HepG2 (cell line): ENCODE results near the gene WDR83. TPM values are rescaled to one million over a fixed set of nuclear protein-coding genes. Genes with fewer than 3 reads are reported as not detected.

ENCODE experiments used
- CREB3 ChIP-seq: sonication (generic); formaldehyde crosslinking; IDR thresholded peaks from 2 replicates; pipeline ENCODE4 v1.5.0; 2020; ENCODE audit warnings: missing genetic modification reagents
- HOXA9 ChIP-seq: sonication (generic); formaldehyde crosslinking; IDR thresholded peaks from 2 replicates; pipeline ENCODE4 v1.8.1; 2022; ENCODE audit warnings: missing genetic modification reagents, mild to moderate bottlenecking, moderate library complexity, borderline replicate concordance
- KAT7 ChIP-seq: IDR thresholded peaks from 2 replicates; pipeline ENCODE4 v1.6.1; 2018; ENCODE audit warnings: borderline replicate concordance, missing compliant biosample characterization
- POGK ChIP-seq: sonication (generic); formaldehyde crosslinking; conservative IDR thresholded peaks from 2 replicates; pipeline ENCODE4 v1.8.0; 2022; ENCODE audit warnings: mild to moderate bottlenecking, moderate library complexity, missing genetic modification reagents
- POLR2AphosphoS2 ChIP-seq: IDR thresholded peaks from 2 replicates; pipeline ENCODE4 v1.6.1; 2011; ENCODE audit warnings: low read depth, low read length, improper control_type of control experiment
- RFX5 ChIP-seq: IDR thresholded peaks from 2 replicates; pipeline ENCODE4 v1.6.1; 2011; ENCODE audit warnings: low read depth, low read length, improper control_type of control experiment
- RFXANK ChIP-seq: IDR thresholded peaks from 2 replicates; pipeline ENCODE4 v1.6.1; 2016
- SMC3 ChIP-seq: IDR thresholded peaks from 2 replicates; pipeline ENCODE4 v1.6.1; 2011; ENCODE audit warnings: low read length, improper control_type of control experiment
- U2AF2 ChIP-seq: fragments of 200-400 bp; formaldehyde crosslinking; IDR thresholded peaks from 2 replicates; pipeline ENCODE4 v1.6.1; 2017; ENCODE audit warnings: low read depth, mild to moderate bottlenecking, low read length
- ZBTB33 ChIP-seq: sonication (generic); formaldehyde crosslinking; IDR thresholded peaks from 2 replicates; pipeline ENCODE4 v1.4.0; 2020; ENCODE audit warnings: missing genetic modification reagents
- ZNF124 ChIP-seq: sonication (generic); formaldehyde crosslinking; IDR thresholded peaks from 2 replicates; pipeline ENCODE4 v1.4.0; 2020; ENCODE audit warnings: missing genetic modification reagents
- ZNF644 ChIP-seq: IDR thresholded peaks from 2 replicates; pipeline ENCODE4 v1.6.1; 2016; ENCODE audit warnings: low read depth
- ZNF7 ChIP-seq: IDR thresholded peaks from 2 replicates; pipeline ENCODE4 v1.6.1; 2016; ENCODE audit warnings: missing biosample characterization, missing genetic modification reagents
- ZNF704 ChIP-seq: sonication (generic); formaldehyde crosslinking; IDR thresholded peaks from 2 replicates; pipeline ENCODE4 v1.8.1; 2023; ENCODE audit warnings: mild to moderate bottlenecking, inconsistent platforms, moderate library complexity, missing genetic modification reagents, borderline replicate concordance
- ZNF746 ChIP-seq: sonication (generic); formaldehyde crosslinking; IDR thresholded peaks from 2 replicates; pipeline ENCODE4 v1.8.0; 2022; ENCODE audit warnings: mild to moderate bottlenecking, missing genetic modification reagents
- ZNF782 ChIP-seq: sonication (generic); formaldehyde crosslinking; IDR thresholded peaks from 2 replicates; pipeline ENCODE4 v1.4.0; 2020; ENCODE audit warnings: missing genetic modification reagents, mild to moderate bottlenecking, borderline replicate concordance
- polyA plus RNA-seq, 8 experiments: library from polyadenylated mRNA; depleted of rRNA in 3 of 8; stranded (reverse) in 7 of 8; unstranded in 1 of 8; fragments of >200 nt; fragmentation: Illumina TruSeq in 4 of 8; extraction: Trizol in 4 of 8; gene quantifications; 2 replicates each; pipeline versions ENCODE4 v1.2.1 to v1.2.3, GENCODE V29; 2011 to 2016; ENCODE audit warnings: low read depth in 4 of 8, missing spikeins in 1 of 8, mixed read lengths in 1 of 8; ENCODE audit not compliant: insufficient read depth in 1 of 8
- total RNA-seq, 5 experiments: library from RNA; depleted of rRNA; stranded (reverse); fragments of >200 nt; fragmentation: Illumina TruSeq; extraction: Trizol; gene quantifications; 2 replicates each; pipeline ENCODE4 v1.2.3, GENCODE V29; 2016; ENCODE audit warnings: low read depth in 1 of 5
- TF ChIP-seq, protein P1 (sequence below): sonication (generic); formaldehyde crosslinking; IDR thresholded peaks from 2 replicates; pipeline ENCODE4 v1.4.0; 2020; ENCODE audit warnings: mild to moderate bottlenecking, missing genetic modification reagents
- TF ChIP-seq, protein P2 (sequence below): IDR thresholded peaks from 2 replicates; pipeline ENCODE4 v1.6.1; 2016; ENCODE audit warnings: missing biosample characterization, missing genetic modification reagents, low read depth
- TF ChIP-seq, protein P3 (sequence below): sonication (generic); formaldehyde crosslinking; IDR thresholded peaks from 2 replicates; pipeline ENCODE4 v1.5.0; 2020; ENCODE audit warnings: mild to moderate bottlenecking, missing genetic modification reagents, moderate library complexity

The WDR83 gene
- total and polyA plus RNA-seq, 2 of the 13 experiments (the other 11 are each of a cell fraction or from before 2014, with no cell fraction given): 4.5 to 10.7 TPM

- TF ChIP-seq ZBTB33 (CRISPR knock-in tag) (no peak), ZNF746 (CRISPR knock-in tag) (peak; percentile 51), ZNF644 (CRISPR knock-in tag) (no peak), CREB3 (CRISPR knock-in tag) (no peak), POLR2AphosphoS2 (peak; percentile 42; the same call in 1 of the 2 replicates), HOXA9 (CRISPR knock-in tag) (no peak), POGK (CRISPR knock-in tag) (peak; percentile 72), KAT7 (CRISPR knock-in tag) (no peak), ZNF124 (no peak), RFXANK (no peak), ZNF782 (no peak), ZNF7 (no peak), U2AF2 (0 out of 2 replicates have a peak, but pooled peaks have one; percentile 56), ZNF704 (CRISPR knock-in tag) (peak; percentile 71; the same call in 1 of the 2 replicates), SMC3 (peak; percentile 16; the same call in 1 of the 2 replicates), RFX5 (no peak)
- TF ChIP-seq, protein P1, sequence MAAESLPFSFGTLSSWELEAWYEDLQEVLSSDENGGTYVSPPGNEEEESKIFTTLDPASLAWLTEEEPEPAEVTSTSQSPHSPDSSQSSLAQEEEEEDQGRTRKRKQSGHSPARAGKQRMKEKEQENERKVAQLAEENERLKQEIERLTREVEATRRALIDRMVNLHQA (CRISPR knock-in tag): no peak
- TF ChIP-seq, protein P2, sequence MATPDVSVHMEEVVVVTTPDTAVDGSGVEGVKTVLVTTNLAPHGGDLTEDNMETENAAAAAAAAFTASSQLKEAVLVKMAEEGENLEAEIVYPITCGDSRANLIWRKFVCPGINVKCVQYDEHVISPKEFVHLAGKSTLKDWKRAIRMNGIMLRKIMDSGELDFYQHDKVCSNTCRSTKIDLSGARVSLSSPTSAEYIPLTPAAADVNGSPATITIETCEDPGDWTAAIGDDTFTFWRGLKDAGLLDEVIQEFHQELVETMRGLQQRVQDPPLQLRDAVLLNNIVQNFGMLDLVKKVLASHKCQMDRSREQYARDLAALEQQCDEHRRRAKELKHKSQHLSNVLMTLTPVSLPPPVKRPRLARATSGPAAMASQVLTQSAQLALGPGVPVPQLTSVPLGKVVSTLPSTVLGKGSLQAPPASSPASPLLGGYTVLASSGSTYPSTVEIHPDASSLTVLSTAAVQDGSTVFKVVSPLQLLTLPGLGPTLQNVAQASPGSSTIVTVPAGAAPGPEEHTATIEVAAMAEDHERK (CRISPR knock-in tag): no peak
- TF ChIP-seq, protein P3, sequence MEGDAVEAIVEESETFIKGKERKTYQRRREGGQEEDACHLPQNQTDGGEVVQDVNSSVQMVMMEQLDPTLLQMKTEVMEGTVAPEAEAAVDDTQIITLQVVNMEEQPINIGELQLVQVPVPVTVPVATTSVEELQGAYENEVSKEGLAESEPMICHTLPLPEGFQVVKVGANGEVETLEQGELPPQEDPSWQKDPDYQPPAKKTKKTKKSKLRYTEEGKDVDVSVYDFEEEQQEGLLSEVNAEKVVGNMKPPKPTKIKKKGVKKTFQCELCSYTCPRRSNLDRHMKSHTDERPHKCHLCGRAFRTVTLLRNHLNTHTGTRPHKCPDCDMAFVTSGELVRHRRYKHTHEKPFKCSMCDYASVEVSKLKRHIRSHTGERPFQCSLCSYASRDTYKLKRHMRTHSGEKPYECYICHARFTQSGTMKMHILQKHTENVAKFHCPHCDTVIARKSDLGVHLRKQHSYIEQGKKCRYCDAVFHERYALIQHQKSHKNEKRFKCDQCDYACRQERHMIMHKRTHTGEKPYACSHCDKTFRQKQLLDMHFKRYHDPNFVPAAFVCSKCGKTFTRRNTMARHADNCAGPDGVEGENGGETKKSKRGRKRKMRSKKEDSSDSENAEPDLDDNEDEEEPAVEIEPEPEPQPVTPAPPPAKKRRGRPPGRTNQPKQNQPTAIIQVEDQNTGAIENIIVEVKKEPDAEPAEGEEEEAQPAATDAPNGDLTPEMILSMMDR (CRISPR knock-in tag): peak; percentile 23
Measured at GRCh38 chr19:12681074-12681987, 14.7 kb downstream of the WDR83 start, which contains the start of gene DHPS (continued).
